Measurements from ENCODE around the gene PSMD8. TPM values are rescaled to one million over a fixed set of nuclear protein-coding genes. Genes with fewer than 3 reads are reported as not detected.

The PSMD8 gene
- total RNA-seq, 1 donor from 2014 or later = 206 TPM

DNA sequence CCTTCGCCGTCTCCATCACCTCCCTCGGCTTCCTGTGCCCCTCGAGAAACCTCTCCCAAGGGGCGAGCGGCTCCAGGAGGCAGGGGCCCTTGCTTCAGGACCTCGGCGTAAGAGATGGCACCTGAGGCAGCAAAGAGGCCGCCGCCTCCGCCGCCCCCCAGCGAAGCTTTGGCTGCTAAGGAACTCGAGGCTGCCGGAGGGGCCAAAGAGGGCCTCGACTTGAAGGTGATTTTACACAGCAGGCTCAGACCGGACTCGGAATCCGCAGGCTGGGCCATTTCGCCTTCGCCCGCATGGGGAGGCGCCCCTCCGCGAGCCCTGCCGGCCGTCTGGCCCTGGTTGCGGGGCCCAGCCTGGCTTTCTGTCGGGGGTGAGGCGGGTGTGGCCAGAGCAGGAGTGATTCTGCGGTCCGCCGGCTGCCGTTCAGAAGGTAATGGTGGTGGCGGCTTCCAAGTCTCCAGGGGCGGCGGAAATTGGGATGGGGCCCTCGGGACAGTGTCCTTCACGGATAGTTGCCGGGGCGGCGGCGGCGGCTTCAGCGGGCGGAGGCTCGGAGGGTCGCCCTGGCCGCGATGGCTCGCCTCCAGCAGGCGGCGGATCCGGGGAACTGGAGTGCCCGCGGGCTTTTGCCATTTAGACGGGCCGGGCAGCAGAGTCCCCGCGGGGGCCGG, 12.1 kb downstream of the PSMD8 start:
- intact Hi-C loops (cut with micrococcal nuclease) = loop anchor here (5.0 kb wide), 1 partner anchor 49 kb away; the partner anchor contains the start of gene CATSPERG

GRCh38 chr19:38386971-38387549, 12.7 kb downstream of the PSMD8 start:
- intact Hi-C loops (cut with micrococcal nuclease) = loop anchor here (1.0 to 5.0 kb wide), 2 partner anchors 13 to 50 kb away; partner anchors contain the start of genes CATSPERG and PSMD8

DNA sequence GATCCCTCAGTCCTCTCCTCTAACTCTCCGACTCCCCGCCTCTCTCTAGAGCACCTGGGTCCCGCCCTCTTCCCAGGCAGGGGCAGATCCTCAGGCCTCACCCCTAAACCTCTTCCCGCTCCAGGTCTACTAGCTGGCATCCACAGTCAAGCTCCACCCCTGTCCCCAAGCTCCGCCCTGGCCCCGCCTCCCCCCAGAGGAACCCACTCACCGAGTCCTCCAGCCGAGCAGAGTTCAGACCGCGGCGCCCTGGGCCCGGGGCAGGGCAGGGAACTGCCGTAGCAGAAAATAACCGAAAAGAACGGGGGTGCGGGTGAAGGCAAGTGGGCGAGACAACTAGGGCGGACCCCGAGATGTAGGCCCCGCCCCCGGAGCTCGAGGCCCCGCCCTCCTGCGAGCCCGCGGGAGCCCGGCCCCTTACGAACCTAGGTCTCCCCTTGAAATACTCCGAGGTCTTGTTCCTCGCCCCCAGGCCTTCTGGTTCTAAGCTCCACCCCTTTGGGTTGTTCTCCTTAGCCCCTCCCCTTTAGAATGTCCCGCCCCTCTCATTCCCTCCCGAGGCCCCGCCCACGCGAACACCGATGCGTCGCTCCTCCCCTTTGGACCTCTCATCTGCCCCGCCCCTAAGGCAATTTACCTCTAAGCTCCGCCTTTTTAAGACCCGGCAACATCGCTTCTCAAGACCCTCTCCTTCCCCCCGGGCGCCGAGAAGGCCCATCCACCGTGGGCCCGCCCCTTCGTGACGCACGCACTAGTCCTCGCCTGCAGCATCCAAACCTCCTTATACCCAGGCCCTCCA, 13.4 kb downstream of the PSMD8 start, which contains the start of gene GGN:
GGN (minus strand) TSS at position 485 of the 799 bp plus-strand sequence. CDS start 773 bp downstream, outside the sequence.
- intact Hi-C loops (cut with micrococcal nuclease) = loop anchor here (1.0 to 5.0 kb wide), 4 partner anchors 13 to 50 kb away; partner anchors contain the start of genes CATSPERG, FAM98C and PSMD8

- intact Hi-C loops (cut with micrococcal nuclease) = loop anchor here (2.0 to 5.0 kb wide), 3 partner anchors 14 to 51 kb away; partner anchors contain the start of genes CATSPERG and FAM98C
These were observed 14.2 kb downstream of the PSMD8 start, which contains the start of gene SPRED3 for GRCh38 chr19:38388349-38389100. Gene SPRED3 (plus strand): TSS chr19:38388697. CDS start chr19:38390303, 1,606 bp downstream.

DNA sequence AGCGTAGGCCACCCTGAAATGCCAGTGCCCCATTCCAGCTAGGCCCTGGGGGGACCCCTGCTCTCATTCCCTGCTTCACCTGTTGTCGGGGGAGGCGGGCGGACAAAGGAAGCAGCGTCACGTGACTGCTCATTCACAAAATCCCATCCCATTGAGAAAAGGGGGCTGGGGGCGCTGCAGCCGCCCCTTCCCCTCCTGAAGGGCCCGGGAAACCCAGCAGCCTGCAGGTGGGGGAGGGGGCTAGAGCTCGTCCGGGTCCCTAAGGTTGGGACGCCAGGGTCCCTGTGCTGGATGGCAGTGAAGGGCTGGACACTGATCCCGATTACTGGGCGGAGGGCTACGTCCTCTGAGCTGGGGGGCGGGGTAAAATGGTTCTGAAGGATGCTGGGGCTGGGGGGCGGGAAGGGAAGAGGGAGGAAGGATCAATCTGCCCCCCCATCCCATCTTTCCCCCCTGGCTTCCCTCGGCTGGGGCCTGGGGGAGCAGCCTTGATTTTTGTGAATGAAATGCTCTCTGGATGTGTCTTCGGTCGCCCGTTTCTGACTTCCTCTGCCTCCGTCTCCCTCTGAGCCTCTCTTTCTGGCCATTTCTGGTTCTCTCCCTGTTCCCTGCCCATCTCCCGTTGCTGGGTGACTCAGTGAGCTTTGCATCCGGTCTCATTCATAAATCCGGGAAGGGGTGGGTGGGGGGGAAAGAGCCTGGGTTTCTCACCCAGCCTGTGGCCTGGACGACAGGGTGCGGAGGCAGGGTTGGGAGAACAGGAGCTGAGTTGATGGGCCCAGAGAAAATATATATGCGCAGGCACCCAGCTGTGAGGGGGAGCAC, 14.9 kb downstream of the PSMD8 start:
- intact Hi-C loops (cut with micrococcal nuclease) = loop anchor here (2.0 to 5.0 kb wide), 3 partner anchors 13 to 52 kb away; partner anchors contain the start of genes CATSPERG and FAM98C

GRCh38 chr19:38389957-38390924, 15.9 kb downstream of the PSMD8 start:
- intact Hi-C loops (cut with micrococcal nuclease) = loop anchor here (2.0 to 5.0 kb wide), 3 partner anchors 13 to 53 kb away; partner anchors contain the start of genes CATSPERG and FAM98C

- intact Hi-C loops (cut with micrococcal nuclease) = no loop called here
These were observed 17.6 kb downstream of the PSMD8 start for GRCh38 chr19:38391911-38392464.

GRCh38 chr19:38392707-38393308, 18.4 kb downstream of the PSMD8 start:
- intact Hi-C loops (cut with micrococcal nuclease) = no loop called here

DNA sequence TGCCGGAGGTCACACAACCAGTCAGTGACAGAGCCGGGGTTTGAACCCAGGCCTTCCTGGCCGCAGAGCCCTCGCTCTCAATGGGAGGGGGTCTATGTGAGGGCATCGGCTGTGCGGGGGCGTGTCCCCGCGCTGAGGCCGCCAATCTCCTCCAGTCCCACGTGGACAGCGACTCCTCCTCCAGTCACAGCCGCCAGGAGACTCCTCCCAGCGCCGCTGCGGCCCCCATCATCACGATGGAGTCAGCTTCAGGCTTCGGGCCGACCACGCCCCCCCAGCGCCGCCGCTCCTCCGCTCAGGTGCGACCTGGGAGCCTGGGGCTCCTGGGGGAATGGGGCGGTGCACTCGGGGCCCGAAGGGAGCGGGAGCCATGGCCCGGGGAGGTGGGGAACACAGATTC, 20.1 kb downstream of the PSMD8 start:
- intact Hi-C loops (cut with micrococcal nuclease) = no loop called here

DNA sequence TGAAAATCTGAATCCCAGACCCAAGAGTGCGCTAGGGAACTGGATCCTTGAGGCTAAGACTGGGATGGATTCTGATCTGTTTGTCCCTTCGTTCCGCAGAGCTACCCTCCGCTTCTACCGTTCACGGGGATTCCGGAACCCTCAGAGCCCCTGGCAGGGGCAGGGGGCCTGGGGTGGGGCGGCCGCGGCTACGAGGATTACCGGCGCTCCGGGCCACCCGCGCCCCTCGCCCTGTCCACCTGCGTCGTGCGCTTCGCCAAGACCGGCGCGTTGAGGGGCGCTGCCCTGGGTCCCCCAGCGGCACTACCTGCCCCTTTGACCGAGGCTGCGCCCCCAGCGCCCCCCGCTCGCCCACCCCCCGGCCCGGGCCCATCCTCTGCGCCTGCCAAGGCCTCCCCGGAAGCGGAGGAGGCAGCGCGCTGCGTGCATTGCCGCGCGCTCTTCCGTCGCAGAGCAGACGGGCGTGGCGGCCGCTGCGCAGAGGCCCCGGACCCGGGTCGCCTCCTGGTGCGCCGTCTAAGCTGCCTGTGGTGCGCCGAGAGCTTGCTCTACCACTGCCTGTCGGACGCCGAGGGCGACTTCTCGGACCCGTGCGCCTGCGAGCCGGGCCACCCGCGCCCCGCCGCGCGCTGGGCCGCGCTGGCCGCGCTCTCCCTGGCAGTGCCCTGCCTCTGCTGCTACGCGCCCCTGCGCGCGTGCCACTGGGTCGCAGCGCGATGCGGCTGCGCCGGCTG, 21.2 kb downstream of the PSMD8 start:
- intact Hi-C loops (cut with micrococcal nuclease) = no loop called here

GRCh38 chr19:38399081-38399480, 24.7 kb downstream of the PSMD8 start:
- intact Hi-C loops (cut with micrococcal nuclease) = no loop called here

DNA sequence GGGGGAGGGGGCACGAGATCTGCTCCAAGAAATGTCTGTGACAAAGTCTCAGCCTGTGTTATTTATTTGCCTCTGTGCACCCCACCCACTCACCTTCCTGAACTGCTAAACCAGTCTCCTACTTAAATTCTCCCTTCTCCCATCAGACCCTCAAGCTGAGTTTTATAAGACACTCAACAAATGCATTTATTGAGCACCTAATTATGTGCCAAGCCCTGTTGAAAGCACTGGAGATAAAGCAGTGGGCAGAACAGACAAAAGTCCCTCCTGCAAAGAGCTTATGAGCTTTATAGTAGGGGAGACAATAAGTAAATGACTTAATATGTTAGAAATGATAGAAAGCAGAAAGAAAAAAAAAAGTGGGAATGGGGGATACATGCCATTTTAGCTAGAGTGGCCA, 25.2 kb downstream of the PSMD8 start:
- intact Hi-C loops (cut with micrococcal nuclease) = no loop called here

- intact Hi-C loops (cut with micrococcal nuclease) = loop anchor here (5.0 kb wide), 1 partner anchor 452 kb away; no protein-coding TSS in a partner anchor
These were observed 26.0 kb downstream of the PSMD8 start for GRCh38 chr19:38400361-38400760.

GRCh38 chr19:38401148-38401547, 26.8 kb downstream of the PSMD8 start:
- intact Hi-C loops (cut with micrococcal nuclease) = loop anchor here (5.0 kb wide), 1 partner anchor 451 kb away; no protein-coding TSS in a partner anchor

DNA sequence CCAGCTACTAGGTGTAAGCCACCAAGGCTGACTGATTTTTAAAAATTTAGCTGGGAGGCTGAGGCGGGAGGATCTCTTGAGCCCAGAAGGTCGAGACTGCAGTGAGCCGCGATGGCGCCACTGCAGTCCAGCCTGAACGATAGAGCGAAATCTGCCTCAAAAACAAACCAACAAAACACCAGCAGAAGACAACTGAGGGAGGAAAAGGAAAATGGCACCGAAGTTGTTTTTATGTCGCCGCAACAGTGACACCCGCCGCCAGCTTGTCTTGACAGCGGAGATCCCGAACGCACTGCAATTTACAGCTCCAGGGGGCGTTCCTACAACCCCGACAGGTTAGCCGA, 28.2 kb downstream of the PSMD8 start:
- intact Hi-C loops (cut with micrococcal nuclease) = loop anchor here (1.0 to 5.0 kb wide), 6 partner anchors 14 to 550 kb away; partner anchors contain the start of genes EIF3K, GGN, NFKBIB and PSMD8

DNA sequence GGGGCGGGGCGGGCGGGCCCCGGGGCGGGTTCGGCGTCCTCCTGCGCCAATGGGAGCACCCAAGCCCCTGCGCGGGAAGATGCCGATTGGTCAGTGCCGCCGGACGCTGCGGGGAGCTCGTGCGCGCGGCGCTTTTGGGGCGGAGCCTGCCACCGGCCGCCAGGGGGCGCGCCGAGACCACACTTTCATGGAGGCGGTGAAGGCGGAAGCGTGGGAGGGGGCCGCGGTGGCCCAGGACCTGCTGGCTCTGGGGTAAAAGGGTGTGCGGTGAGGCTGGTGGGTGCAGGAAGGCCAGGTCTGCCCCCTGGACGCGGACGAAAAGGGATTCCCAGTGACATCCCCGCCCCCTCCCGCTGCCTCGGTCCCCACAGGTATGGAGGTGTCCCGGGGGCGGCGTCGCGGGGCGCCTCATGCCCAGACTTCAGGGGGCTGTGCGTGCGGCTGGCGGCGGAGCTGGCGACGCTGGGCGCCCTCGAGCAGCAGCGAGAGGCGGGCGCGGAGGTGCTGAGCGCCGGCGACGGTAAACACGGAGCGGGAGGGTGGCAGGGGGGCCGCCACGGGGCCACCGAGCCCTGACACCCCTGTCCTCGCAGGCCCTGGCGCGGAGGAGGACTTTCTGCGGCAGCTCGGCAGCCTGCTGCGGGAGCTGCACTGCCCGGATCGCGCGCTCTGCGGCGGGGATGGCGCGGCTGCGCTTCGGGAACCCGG, 28.8 kb downstream of the PSMD8 start, which contains the start of gene FAM98C:
FAM98C (plus strand) TSS at position 127 of the 708 bp plus-strand sequence; CDS start at position 188, 61 bp downstream.
- intact Hi-C loops (cut with micrococcal nuclease) = loop anchor here (1.0 to 5.0 kb wide), 9 partner anchors 14 to 550 kb away; partner anchors contain the start of genes EIF3K, GGN, MRPS12 and NFKBIB
